GM12872 (cell line): ENCODE data around the gene ANK3.

Experiments
- TF ChIP-seq, protein P1 (sequence below): IDR thresholded peaks from 3 replicates; pipeline ENCODE4 v1.5.1; 2011; ENCODE audit warnings: low read depth, mild to moderate bottlenecking, low read length, moderate library complexity; ENCODE audit not compliant: insufficient read depth

The ANK3 gene

DNA sequence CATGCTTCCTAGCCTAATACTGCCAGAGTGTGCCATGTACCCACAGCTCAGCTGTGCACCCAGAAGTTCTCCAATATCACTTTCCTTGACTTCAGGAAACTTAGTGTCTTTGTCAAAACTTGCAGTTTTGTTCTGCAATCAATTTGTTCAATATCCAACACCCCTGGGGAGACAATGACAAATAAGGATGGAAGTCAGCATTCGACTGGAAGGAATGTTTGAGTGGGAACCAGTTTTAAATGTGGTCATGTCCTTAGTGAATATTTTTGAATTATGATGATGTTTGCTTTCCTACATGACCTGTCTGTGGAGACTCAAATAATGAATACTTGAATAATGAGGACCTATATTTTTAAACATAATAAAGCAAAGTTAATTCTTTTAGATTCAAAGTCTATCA lies 112.0 kb downstream of the ANK3 start:
- TF ChIP-seq, protein P1, sequence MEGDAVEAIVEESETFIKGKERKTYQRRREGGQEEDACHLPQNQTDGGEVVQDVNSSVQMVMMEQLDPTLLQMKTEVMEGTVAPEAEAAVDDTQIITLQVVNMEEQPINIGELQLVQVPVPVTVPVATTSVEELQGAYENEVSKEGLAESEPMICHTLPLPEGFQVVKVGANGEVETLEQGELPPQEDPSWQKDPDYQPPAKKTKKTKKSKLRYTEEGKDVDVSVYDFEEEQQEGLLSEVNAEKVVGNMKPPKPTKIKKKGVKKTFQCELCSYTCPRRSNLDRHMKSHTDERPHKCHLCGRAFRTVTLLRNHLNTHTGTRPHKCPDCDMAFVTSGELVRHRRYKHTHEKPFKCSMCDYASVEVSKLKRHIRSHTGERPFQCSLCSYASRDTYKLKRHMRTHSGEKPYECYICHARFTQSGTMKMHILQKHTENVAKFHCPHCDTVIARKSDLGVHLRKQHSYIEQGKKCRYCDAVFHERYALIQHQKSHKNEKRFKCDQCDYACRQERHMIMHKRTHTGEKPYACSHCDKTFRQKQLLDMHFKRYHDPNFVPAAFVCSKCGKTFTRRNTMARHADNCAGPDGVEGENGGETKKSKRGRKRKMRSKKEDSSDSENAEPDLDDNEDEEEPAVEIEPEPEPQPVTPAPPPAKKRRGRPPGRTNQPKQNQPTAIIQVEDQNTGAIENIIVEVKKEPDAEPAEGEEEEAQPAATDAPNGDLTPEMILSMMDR, result no peak

- TF ChIP-seq, protein P1, result no peak
Observed at GRCh38 chr10:60276232-60276631, 113.4 kb downstream of the ANK3 start.

- TF ChIP-seq, protein P1, result no peak
Observed at GRCh38 chr10:60271319-60272040, 118.2 kb downstream of the ANK3 start.

DNA sequence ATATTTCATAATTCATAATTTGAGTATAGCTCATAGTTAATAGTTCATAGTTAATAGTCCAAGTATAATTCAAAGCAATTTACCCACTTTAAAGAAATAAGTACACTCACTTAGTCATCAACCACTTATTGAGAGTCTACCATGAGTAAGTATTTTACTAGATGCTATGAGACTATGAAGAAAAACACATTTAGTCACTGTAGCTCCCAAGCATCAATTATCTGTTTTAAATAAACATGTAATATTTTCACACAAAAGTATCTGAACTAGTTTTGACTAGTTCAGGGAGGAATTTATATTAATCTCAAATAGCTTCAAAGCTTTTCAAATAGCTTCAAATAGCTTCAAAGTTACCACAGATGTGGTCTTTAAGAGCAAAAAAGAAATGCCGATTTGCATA lies 119.2 kb downstream of the ANK3 start:
- TF ChIP-seq, protein P1, result no peak

GRCh38 chr10:60267802-60268201 lies 121.9 kb downstream of the ANK3 start:
- TF ChIP-seq, protein P1, result no peak

DNA sequence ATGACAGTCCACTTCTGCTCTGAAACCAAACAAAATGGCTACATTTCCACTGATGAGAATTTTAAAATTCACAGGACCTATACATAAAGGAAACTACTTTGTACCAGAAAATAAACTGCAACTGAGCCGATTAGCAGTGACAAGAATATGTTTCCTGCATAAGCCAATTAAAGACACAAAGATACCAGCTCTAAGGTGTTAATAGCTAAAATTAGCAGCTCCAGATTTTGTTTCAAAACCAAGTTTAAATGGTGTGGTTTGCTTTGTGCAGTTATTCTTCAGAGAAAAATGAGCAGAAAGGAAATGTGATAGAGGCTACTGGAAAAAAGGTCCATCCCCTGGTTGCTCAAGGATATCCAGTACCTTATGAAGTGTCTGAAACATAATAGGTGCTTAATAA lies 123.2 kb downstream of the ANK3 start:
- TF ChIP-seq, protein P1, result no peak

DNA sequence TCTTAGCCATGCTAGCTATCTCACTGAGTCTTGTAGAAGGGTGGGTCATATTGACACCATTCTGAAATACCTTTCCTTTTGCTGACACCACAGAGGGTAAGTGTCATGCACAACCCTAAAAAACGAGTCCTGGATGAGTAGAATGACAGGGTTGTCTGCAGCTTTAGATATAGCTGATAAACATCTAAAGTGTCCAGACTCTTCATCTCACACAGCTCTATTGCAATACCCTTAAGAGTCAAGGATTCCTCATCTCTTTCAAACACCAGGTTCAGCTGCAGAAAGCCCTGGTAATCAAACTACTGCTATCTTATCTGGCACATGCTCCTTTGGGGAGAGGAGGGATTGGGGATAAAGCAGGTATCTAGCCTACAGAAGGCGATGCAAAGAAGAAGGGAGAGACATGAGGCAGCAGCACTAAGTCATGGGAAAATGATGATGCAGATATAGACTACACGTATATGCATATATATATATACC lies 127.0 kb downstream of the ANK3 start:
- TF ChIP-seq, protein P1, result no peak
